Cardiac septum (tissue), 1 donor: ENCODE results near the gene DLGAP4. TPM values are rescaled to one million over a fixed set of nuclear protein-coding genes. Genes with fewer than 3 reads are reported as not detected.
"Not testable (repeated sequence)": the region's sequence is repeated elsewhere in the genome, so short reads cannot be mapped to it uniquely, and the experiment has no call there.

Experiments used
- DNase-seq: peaks from one replicate; pipeline ENCODE4 v3.0.0-alpha.2; 2020; ENCODE audit warnings: low spot score
- intact Hi-C: fragments of 100-400 bp; cut with DNase I; formaldehyde crosslinking; loops from one replicate; pipeline ENCODE4 v1.14.0; 2022
- total RNA-seq: library from RNA; stranded (reverse); fragmentation: NEBNext Ultra II Directional; extraction: Animal tissue kit (Norgen Biotek cat#: 25700); gene quantifications from one replicate; pipeline ENCODE4 v1.2.1, GENCODE V29; 2021
- donor health status: DM: no; HTN: no; CAD: no.

Gene DLGAP4
- total RNA-seq, 1 donor from 2014 or later: 95.2 TPM

DNA sequence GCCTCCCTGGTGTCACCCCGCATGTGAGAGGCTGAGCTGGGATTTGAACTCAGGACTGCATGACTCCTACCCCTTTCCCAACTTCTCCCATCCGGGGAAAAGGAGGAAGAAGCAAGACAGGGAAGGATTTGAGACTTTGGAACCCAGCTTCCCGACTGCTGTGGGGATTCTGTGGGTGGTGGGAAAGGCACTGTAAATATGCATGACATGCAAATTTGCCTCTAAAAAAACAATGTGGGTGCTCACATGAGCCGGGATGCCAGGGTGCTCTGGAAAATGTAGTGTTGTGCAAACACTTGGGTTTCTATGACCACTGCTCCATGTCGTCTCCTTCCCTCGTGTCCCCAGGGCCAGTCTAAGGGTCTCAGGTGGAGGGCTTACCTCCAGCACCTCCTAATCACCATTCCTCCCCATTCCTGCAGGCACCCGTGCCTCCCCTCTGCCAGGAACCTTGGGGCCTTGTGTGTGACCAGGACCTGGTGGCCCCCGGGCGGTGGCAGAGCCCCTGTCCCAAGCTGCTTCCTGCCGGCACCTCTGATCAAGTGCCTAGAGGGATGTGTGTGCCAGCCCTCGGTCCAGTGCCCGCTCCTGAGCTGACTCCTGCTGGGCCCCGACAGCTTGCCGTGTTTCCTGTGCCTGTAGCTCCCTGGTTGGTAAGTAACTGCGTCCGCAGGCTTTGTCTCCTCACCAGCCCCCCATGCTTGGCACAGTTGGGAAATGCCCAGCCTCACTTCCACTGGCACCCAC, 60.7 kb downstream of the DLGAP4 start:
- intact Hi-C loops: no loop called here
- no peak for DNase-seq

DNA sequence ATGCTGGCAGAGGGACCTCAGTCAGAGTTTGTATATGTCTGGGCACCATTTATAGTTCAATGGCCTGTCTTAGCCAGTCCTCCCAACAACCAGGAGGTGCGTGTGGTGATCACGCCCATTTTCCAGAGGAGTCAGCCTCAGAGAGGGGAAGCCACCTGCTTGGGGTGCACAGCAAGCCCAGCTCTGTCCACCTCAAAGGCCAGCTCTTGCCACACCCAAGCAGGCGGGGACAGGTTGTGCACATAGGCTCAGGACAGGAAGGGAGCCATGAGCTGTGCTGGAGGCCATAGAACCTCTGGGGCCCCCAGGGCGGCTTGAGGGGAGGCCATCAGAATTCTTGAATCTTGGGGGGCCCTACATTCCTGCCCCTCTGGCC, 61.2 kb downstream of the DLGAP4 start:
- intact Hi-C loops: no loop called here
- no peak for DNase-seq

DNA sequence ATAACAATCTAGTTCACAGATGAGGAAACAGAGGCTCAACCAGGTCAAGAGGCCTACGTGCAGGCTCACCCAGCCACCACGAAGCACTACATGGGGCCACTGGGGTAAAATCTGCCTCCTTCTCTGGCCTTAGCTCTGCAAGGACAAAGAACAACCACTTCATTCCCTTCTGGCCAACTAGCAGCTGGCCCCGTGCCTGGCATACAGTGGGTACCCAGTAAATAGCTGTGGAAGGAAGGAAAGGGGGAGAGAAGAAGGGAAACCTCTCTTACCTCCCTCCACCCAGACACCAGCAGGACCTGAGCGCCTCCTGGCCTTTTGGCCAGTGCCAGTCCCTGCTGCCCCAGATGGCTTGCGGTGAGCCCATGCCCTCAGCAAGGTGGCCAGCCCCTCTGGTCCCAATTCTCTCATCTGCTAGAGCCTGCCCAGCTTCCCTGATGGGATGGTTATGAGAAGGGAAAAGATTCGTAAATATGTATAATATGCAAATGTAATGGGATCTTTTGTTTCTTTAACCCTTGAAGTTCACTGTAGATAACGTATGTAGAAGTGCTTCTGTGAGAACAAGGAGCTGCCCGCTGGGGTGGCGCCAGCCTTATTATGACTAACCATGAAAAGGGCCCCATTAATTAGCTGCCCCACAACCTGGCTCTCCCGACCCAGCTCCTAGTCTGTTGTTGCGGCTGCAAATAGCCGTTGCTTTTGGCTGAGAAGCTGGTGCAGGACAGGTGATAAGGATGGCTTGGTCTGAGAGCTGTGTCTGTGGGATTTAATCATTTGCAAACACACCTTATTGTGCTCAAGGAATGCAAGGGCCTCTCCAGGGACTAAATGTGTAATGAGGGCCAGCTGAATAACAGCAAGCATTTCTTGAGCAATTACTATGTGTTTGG, 62.0 kb downstream of the DLGAP4 start:
- DNase-seq: no peak
- intact Hi-C loops: no loop called here

DNA sequence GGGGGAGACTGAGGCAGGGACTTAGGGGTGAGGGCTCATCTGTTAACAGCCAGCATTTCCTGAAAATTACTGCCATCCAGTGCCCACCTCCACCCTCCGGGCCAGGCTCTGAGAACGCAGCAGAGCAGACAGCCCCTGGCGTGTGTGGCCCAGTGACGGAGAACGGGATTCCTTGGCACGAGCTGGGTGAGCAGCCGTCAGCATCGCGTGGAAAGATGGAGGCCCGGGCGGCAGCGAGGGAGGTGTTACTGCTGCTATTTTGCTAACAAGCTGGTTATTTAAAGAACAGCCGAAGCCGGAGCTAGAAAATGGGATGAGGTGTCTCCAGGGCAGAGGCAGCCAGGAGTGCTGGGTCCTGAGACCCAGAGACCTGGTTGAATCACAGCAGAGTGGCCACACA, 62.7 kb downstream of the DLGAP4 start:
- intact Hi-C loops: no loop called here
- no peak for DNase-seq

DNA sequence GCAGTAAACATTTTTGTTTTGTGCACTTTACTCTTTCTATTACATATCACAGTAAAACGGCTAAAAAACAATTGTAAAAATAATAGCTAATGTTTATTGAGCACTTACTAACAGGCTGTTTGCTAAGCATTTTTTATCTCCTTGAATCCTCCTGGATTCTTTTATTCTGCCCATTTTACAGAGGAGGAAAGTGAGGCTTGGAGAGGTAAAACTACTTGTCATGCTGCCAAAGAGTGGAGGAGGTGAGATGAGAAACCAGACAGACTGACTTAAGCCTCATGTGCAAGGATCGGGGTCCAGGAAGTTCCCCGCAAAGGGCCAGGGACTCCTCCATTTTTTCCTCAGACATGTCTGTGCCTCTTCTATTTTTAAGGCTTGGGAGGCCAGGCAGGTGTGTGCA, 63.6 kb downstream of the DLGAP4 start:
- intact Hi-C loops: no loop called here
- no peak for DNase-seq

DNA sequence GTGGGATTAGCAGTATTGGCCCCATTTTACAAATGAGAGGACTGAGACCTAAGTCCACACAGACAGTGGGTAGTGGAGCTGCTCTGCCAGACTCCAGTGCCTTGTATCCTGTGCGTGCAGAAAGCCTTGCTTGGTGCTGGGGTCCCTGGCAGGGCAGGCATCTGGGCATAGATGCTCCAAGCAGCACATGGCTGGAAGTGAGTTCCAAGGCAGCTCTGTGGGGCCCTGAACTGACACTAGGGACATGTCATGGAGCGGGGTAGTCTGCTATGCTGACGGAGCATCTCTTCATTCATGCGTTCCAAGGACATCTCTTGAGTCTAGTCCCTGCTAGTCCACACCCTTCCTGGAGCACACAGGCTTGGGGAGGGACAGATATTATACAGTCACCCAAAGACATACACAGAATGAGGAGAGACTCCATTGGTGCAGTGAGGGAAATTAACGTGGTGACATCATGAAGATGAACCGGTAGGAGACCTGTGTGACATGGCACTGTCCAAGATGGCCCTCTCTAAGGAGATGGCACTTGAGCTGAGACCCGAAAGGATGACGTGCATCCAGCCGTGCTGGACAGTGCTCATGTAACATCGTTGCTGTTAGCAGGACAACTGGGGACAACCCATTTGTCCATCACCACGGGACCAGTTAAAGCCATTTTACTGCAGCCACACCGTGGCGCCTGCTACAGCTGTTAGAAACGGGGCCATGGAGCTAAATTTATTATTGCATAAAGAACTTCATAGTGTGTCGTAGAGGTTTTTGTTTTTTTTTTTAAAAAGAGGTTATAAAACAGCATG, 65.1 kb downstream of the DLGAP4 start:
- intact Hi-C loops: no loop called here
- DNase-seq: no peak

DNA sequence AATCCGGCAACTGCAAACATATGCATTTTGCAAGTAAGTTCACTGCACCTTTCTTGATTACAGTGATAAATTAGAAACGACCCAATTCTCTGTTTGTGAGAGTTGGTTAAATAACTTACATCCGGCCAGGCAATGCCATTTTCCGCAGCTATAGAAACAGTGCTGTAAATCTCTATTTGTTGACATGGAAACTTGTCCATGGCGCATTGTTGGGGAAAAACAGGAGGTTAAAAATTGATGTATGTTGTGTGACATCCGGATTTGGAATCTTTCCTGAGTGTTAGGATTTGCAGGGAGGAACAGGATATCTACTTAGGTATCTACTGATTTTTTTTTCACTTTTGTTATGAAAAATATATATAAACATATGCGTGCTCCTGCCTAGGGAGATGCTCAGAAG, 66.5 kb downstream of the DLGAP4 start:
- no peak for DNase-seq
- intact Hi-C loops: no loop called here

DNA sequence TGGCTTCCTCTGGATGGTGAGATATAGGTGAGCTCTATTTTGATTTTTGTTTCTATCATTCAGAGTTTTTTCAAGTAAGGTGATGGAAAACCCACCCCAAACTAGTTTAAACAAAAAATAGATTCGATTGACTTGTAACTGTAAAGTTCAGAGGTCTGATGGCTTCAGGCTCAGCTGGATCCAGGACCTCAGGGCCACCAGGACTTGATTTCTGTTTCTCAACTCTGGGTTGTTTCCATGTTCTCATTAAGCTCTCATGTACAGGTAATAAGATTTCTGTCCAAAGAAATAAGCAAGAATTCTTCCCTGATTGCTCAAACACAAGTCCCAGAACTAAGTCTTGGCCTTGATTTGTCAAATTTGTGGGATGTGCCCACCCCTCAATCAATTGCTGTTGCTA, 67.0 kb downstream of the DLGAP4 start:
- intact Hi-C loops: no loop called here
- DNase-seq: no peak

DNA sequence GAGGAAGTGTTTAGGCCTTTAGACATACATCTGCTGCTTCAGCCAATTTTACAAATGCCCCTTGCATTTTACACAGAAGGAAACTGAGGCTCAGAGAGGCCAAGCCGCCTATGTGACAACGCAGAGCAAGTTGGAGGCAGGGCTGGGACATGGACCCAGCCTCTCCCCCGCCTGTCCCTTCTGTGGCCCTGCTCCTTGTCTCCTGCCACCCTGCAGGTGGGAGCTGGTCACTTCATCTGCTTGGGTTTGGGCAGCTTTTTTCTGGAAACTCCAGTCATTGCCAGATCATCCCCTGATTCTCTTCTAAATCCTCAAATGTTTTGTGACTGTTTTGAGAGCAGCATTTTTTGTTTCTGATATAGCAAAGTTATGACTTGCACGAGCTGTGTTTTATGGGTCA, 68.9 kb downstream of the DLGAP4 start:
- no peak for DNase-seq

DNA sequence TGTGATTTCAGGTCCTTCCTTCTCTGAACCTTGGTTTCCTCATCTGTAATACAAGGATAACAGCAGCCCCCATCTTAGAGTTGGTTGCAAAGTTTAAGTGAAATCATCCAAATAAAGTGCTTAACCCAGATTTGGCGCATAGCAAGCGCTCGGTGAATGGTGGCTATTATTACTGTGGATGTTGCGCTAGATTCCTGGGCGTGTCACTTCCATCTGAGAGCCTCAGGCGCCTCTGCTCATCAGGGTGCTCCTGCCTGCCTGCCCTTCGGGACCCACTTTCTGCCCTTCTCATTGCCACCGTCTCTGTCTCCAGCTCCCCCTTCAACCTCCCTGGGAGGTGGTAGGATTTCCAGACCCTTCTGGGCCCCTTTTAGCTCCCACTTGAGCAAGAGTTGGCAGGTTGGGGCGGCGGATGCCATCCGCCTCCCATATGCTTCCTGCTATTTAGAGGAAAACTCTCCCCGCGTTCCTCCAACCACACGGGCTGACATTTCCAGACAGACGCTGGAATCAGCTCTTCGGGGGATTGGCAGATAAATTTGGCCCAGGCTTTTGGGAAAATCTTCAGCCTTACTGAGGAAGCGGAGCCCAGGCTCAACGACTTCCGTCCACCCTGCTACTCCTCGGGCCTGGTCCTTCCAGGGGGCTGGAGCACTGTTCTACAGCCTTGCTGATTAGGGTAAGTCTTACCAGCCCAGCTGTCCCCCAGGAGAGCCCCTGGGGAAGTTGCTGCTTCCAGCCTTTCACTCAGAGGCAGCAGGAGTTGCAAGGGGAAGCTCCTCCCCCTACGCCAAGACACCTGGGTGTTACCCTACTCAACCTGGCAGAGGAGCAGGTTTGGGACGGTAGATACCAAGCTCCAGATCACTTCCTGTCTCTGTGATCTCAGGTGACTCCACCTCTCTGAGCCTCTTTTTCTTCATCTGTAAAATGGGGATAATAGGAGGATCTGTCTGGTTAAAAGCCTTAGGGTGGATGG, 71.5 kb downstream of the DLGAP4 start:
- intact Hi-C loops: no loop called here

More for the DNA sequence above, 68.9 kb downstream of the DLGAP4 start:
- intact Hi-C loops: no loop called here

DNA sequence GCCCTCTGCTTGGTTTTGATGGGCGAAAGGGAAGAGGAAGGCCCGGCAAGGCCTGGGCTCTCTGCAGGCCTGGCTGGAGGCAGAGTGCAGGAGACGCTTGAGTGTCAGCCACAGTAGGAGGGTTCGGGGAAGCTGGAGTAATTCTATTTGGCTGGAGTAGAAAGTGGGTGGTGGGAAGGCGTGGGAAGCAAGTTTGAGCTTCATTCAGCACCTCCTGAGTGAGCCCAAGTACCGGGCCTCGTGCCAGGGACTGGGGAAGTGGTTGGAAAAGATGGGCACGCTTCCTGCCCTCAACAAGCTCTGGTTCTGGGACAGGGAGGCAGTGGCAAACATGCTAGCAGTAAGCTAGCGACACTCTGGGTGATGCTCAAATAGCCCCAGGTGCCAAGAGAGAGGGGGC, 72.5 kb downstream of the DLGAP4 start:
- DNase-seq: no peak
- intact Hi-C loops: no loop called here

More for the DNA sequence above, 71.5 kb downstream of the DLGAP4 start:
- DNase-seq: no peak

DNA sequence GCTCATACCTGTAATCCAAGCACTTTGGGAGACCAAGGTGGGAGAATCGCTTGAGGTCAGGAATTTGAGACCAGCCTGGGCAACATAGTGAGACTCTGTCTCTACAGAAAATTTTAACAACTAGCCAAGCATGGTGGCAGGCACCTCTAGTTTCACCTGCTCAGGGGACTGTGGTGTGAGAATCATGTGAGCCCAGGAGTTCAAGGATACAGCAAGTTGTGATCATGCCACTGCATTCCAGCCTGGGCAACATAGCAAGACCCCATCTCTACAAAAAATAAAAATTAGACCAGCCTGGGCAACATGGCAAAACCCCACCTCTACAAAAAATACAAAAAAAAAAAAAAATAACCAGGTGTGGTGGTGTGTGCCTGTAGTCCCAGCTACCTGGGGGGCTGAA, 73.8 kb downstream of the DLGAP4 start:
- DNase-seq, intact Hi-C loops: not testable (repeated sequence)

DNA sequence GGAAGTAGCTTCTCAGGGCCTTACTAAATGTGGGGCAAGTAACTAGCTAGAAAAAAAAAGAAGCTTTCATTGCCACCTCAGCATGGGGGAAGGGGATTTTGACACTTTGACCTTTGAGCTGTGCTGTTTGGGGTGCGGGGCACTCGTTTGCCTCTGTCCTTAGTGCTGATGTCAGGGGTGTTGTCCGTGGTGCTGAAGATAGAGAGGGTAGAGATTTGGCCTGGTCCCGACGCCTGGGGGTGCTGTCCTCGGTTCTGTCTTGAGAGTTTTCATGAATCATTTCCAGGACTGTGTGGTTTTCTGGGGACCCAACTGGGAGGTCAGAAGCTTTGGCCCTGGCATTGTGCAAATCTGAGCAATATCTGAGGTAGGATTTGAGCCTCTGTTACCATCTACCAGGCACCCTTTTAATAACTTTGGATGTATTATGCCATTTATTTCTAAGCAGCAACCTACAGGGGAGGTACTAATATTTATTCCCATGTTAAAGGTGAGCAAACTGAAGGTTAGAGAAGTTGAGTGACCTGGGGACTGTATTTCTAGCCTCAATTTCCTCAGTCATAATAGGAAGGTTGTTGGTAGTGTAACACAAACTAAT, 78.0 kb downstream of the DLGAP4 start:
- DNase-seq: no peak
- intact Hi-C loops: no loop called here

DNA sequence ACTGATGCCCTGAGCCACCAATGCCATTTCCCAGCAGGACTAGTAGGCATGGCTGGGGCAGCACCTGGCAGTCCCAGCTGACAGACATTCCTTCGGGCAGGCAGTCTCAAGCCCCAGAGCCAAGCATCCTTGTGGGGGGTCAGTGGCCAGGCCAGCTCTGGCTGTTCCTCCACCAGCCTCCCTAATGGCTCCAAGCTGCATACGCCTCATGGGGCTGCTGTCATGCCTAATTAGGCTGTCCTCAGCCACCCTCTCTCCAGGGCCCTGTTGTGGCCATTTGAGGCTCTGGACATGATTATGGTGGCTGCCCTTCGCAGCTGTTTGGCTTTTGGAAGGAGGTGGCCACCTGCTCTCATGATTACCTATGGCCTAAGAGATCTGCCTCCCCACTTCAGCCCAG, 79.4 kb downstream of the DLGAP4 start:
- DNase-seq: no peak
- intact Hi-C loops: no loop called here

DNA sequence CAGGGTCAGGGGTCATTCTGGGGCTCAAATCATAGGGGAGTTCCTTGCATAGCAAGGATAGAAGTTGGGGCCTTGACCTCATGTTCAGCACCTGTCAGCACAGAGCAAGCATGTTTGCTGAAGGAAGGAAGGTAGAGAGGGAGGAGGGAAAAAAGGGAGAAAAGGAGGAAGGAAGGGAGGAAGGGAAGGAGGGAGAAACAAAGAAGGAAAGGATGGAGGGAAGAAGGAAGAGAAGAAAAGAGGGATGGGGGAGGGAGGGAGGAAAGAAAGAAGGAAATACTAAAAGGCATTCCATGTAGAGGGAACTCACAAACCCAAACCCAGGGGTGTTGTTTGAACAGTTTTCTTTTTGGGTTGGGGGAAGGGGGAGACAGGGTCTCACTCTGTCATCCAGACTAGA, 80.1 kb downstream of the DLGAP4 start:
- no peak for DNase-seq
- intact Hi-C loops: no loop called here

DNA sequence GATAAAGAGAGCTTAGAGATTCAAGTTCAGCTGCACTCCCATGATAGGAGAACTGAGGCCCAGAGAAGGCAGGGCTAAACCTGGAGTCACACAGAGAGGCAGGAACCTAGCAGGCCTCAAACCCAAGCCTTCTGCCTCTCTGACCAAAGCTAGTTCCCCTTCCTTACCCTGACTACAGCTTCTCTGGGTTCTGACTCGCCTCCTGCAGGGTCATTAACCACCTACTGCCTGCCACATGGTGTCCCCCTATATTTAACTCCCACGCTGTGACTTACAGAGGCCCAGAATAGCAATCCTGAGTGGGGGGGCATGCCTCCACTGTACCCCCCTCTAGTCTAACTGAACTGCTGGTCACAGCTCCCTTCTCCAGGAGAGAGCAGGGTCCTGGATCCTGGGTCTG, 84.1 kb downstream of the DLGAP4 start:
- intact Hi-C loops: no loop called here
- DNase-seq: no peak

DNA sequence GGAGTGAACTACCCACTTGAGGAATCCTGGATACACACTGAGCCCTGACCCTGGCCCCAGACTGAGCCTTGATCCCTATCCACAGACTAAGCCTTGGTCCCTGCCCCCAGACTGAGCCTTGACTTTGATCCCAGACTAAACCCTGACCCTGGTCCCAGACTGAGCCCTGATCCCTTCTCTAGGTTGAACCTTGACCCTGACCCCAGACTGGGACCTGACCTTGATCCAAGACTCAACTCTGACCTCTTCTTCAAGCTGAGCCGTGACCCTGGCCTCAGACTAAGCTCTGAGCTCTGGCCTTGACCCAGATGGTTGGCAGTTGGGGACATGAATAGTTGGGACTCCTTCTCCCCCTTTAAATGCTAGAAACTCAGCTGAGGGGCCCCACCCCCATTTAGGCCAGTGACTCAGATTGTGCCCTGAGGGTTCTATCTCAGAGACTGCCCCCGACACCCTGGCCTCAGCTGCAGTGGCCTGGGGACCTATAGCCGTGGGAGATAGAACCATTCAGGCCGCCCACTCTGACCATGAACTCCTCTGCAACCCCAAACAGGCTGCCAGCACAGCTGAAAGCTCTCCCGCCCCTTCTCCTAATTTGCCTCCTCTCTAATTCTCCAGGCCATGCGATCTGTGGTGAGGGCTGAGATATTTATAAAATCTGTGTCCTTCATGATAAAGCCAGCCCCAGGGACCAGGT, 84.7 kb downstream of the DLGAP4 start:
- DNase-seq: no peak
- intact Hi-C loops: no loop called here

DNA sequence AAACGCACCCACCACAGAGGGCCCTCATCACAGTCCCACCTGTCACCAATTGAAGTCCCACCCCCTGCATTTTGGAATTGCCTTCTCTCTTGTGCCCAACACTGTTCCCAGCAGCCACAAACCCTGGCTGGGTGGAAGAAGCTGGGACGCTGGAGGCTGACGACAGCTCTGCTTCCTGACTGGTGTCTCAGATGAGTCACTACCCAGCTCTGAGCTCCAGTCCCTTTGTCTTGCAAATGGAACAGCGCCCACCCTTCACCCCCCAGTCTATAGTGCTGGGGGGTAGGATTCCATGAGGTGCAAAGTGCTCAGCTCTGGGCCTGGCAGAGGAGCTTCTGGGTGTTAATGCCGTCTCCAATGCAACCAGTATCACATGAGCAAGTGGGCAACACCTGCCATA, 85.3 kb downstream of the DLGAP4 start:
- no peak for DNase-seq
- intact Hi-C loops: no loop called here
